ENCODE measurements around the gene CRYGC.

CRYGC gene

DNA sequence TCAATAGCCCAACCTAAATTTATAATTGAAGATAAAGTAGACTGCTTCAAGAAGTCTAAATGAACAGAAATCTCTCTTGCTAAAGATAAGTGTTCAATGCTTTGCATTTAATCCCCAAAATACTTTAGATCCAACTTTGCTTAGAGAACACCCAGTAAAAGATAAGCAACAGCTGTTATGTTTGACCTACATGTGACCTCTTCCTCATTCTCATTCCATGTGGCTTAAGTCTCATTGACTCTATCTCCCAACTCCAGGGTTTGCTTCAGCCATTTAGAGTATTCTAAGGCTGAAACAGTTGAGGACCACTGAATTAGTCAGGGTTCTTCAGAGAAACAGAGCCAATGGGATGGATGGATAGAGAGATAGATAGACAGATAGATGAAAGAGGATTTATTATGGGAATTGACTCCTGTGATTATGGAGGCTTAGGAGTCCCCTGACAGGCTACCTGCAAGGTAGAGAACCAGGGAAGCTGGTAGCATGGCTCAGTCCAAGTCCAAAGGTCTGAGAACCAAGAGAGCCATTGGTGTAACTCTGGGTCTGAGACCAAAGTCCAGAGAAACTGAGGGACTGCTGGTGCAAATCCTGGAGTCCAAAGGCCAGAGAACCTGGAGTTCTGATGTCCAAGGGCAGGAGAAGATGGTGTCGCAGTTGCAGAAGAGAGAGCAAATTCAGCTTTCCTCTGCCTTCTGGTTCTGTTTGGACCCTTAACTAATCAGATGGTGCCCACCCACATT, 37.4 kb downstream of the CRYGC start:
- peak; percentile 21 to 67 for DNase-seq

DNA sequence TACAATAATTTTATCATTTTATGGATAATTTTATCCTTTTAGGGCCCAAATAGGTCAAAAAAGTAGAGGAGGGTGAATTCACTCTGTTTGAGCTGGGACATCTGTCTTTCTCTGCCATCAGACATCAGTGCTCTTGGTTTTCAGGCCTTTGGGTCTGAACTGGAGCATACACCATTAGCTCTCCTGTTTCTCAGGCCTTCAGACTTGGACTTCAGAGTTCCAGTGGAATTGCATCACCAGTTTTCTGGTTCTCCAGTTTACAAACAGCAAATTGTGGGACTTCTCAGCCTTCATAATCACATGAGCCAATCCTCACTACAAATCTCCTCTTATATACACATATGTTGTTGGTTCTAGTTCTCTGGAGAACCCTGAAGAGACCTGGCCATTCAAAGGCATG, 39.2 kb downstream of the CRYGC start:
- no peak for DNase-seq

DNA sequence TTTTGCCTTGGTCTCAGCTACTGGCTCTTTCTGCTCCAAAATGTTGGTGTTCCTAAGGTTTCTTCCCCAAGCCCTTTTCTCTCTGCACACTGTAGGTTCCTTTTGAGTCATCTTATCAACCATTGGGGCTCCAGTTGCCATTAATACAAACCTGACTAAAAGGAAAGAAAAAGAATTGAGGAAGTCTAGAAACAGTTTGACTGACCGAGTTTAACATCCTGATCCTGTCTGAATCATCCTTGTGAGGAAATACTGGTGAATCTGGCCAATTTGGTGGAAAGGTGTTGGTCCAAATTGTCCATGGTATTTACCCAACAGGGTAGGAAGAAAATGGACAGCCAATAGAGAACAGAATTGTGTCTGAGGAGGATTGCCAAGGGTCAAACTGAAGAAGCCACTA, 43.6 kb downstream of the CRYGC start:
- DNase-seq = no peak

DNA sequence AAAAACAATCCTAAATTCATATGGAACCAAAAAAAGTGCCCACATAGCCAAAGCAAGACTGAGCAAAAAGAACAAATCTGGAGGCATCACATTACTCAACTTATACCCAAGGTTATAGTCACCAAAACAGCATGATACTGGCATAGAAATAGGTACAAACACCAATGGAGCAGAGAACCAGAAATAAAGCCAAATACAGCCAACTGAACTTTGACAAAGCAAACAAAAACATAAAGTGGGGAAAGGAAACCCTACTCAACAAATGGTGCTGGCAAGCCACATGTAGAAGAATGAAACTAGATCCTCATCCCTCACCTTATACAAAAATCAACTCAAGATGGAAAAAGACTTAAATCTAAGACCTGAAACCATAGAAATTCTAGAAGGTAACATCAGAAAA, 45.8 kb downstream of the CRYGC start:
- DNase-seq = no peak

Data from NCI-H524 (cell line).